22Rv1 (cell line): ENCODE results near the gene OR2A5.

ENCODE experiments used
- H3K27ac ChIP-seq: fragments of 450-650 bp; 2 replicates; pipeline ENCODE4 v1.5.1; 2017
- ZFX ChIP-seq: fragments of 450-650 bp; IDR thresholded peaks from 2 replicates; pipeline ENCODE4 v1.6.1; 2017; ENCODE audit warnings: antibody characterized with exemption, borderline replicate concordance
- TF ChIP-seq, protein P1 (sequence below): fragments of 450-650 bp; IDR thresholded peaks from 2 replicates; pipeline ENCODE4 v1.5.1; 2017; ENCODE audit warnings: mild to moderate bottlenecking

The OR2A5 gene

GRCh38 chr7:144098776-144099175 lies 50.0 kb downstream of the OR2A5 start:
- H3K27ac ChIP-seq = no peak overlapping the region
- TF ChIP-seq, protein P1, sequence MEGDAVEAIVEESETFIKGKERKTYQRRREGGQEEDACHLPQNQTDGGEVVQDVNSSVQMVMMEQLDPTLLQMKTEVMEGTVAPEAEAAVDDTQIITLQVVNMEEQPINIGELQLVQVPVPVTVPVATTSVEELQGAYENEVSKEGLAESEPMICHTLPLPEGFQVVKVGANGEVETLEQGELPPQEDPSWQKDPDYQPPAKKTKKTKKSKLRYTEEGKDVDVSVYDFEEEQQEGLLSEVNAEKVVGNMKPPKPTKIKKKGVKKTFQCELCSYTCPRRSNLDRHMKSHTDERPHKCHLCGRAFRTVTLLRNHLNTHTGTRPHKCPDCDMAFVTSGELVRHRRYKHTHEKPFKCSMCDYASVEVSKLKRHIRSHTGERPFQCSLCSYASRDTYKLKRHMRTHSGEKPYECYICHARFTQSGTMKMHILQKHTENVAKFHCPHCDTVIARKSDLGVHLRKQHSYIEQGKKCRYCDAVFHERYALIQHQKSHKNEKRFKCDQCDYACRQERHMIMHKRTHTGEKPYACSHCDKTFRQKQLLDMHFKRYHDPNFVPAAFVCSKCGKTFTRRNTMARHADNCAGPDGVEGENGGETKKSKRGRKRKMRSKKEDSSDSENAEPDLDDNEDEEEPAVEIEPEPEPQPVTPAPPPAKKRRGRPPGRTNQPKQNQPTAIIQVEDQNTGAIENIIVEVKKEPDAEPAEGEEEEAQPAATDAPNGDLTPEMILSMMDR = no peak
- no peak for TF ChIP-seq ZFX

GRCh38 chr7:144100607-144101006 lies 51.9 kb downstream of the OR2A5 start:
- H3K27ac ChIP-seq = no peak overlapping the region
- TF ChIP-seq, protein P1 = no peak

- H3K27ac ChIP-seq = no peak overlapping the region
- no peak for TF ChIP-seq ZFX
- TF ChIP-seq, protein P1 = no peak
These were observed 53.3 kb downstream of the OR2A5 start for GRCh38 chr7:144102041-144102440.

- H3K27ac ChIP-seq = no peak overlapping the region
- TF ChIP-seq ZFX = no peak
- TF ChIP-seq, protein P1 = no peak
These were observed 56.5 kb downstream of the OR2A5 start for GRCh38 chr7:144105211-144105610.
